Posterior cingulate gyrus (tissue), 11 donors: ENCODE results near the gene NBAS.

ENCODE experiments used
- DNase-seq, 10 donors: peaks; one replicate each; pipeline versions ENCODE4 v3.0.0 to v3.0.0-alpha.2; 2020 to 2021; ENCODE audit warnings: mixed read lengths in 3 of 10
- intact Hi-C: fragments of 100-400 bp; cut with DNase I; formaldehyde crosslinking; loops from one replicate; pipeline ENCODE4 v1.15.1; 2023

The NBAS gene

DNA sequence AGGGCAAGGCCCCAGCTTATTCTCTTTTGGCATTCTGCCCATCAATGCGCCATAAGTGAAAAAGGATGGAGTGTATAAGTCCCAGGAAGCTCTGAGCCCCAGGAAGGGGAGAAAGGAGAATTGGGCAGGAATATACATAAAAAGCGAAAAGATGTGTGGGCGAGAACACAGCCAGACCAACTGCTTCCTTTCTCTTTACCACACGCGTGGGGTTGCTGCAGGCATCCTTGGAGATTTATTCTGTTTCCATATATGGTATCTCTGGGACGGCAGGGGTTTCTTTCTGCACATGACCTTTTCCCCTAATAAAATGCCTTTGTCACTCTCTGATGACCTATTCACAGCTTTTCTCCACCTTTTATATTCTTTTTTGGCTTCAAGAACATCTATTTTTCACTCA is 440.5 kb downstream of the NBAS start:
- DNase-seq = peak in 1 of 10 donors; percentile 4
- intact Hi-C loops = no loop called here

DNA sequence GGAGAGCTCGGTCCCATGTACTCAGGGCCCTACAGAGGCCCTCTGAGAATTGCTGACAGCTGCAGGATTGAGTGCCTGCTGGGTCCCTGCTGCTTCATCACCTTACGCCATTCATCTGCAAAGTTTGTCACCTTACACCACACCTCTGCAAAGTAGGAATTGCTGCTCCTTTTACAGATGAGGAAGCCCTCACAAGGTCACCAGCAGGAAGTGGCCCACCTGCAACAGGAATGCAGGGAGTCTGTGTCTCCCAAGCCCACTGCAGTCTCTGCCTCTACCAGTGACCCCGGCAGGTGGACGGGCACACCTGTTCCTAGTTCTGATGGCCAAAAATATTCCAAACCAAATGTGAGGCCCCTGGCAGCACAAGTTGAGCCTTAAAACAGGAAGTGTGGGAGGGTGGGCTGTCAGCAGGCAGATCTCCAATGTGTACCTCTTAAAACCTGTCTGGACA is 441.4 kb downstream of the NBAS start:
- DNase-seq = no peak
- intact Hi-C loops = no loop called here

DNA sequence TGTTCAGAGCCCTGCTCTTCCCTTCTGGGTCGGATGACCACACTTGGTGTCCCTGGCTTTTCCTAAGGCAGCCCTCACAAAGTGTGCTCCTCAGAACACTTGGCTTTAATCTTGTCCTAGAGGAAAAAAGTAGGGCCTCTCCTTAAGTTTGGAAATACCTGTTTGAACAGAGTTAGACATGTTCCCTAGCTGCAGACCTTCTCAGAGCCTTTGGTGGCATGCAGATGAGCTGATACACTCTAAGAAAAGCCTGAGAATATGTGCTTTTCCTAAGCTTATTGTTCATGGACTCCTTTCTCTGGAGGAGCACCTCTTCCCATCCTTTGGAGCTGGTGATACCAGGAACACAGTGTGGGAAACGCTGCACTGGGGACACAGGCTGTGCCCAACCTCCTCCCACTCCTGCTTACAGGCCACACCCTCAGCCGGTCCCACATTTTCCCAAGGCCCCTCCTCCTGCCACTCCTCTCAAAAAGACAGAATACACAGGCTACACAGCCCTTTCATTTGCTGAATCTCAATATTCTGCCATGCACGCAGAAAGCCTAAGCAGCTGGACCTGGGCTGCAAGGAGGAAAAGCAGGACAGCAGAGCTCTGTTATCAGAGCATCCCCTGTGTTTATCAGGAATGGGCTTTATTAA is 443.6 kb downstream of the NBAS start:
- no peak for DNase-seq
- intact Hi-C loops = no loop called here
